SJSA1 (cell line): ENCODE measurements around the gene CHD2. TPM values are rescaled to one million over a fixed set of nuclear protein-coding genes. Genes with fewer than 3 reads are reported as not detected.
"Not testable (repeated sequence)": the region's sequence is repeated elsewhere in the genome, so short reads cannot be mapped to it uniquely, and the experiment has no call there.

Experiments
- DNase-seq, 2 experiments: peaks; one replicate each; pipeline ENCODE4 v3.0.0-alpha.2; 2015 to 2020; ENCODE audit warnings: low spot score in 2 of 2, low read depth in 1 of 2
- H3K27ac ChIP-seq: fragments of 250-450 bp; sonication (Bioruptor Pico); 2 replicates; pipeline ENCODE4 v1.5.1; 2020; ENCODE audit warnings: mild to moderate bottlenecking, moderate library complexity
- H3K27me3 ChIP-seq: fragments of 250-450 bp; sonication (Bioruptor Pico); replicated peaks from 2 replicates; pipeline ENCODE4 v1.5.1; 2020; ENCODE audit warnings: mild to moderate bottlenecking, moderate library complexity
- H3K36me3 ChIP-seq: fragments of 250-450 bp; sonication (Bioruptor Pico); 2 replicates; pipeline ENCODE4 v1.5.1; 2020; ENCODE audit warnings: mild to moderate bottlenecking
- H3K4me1 ChIP-seq: fragments of 250-450 bp; sonication (Bioruptor Pico); replicated peaks from 2 replicates; pipeline ENCODE4 v1.6.1; 2021; ENCODE audit warnings: mild to moderate bottlenecking
- H3K4me3 ChIP-seq: fragments of 250-450 bp; sonication (Bioruptor Pico); 2 replicates; pipeline ENCODE4 v1.5.1; 2020; ENCODE audit warnings: mild to moderate bottlenecking
- H3K9me3 ChIP-seq: fragments of 250-450 bp; sonication (Bioruptor Pico); replicated peaks from 2 replicates; pipeline ENCODE4 v1.5.1; 2020; ENCODE audit warnings: mild to moderate bottlenecking
- total RNA-seq: library from RNA; depleted of rRNA; stranded (reverse); fragments of >200 nt; shearing (Covaris generic); gene quantifications from 2 replicates; pipeline ENCODE4 v1.2.3, GENCODE V29; 2014

CHD2 gene
- total RNA-seq, 1 experiment from 2014 or later, result 37.6 TPM

DNA sequence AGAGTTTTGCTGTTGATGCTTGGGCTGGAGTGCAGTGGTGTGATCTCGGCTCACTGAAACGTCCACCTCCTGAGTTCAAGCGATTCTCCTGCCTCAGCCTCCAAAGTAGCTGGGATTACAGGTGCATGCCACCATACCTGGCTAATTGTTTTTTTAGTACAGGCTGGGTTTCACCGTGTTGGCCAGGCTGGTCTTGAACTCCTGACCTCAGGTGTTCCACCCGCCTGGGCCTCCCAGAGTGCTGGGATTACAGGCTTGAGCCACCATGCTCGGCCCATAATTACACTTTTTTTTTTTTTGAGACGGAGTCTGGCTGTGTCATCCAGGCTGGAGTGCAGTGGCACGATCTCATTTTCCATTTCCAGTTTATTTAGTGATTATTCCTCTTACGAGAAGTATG lies 18.8 kb downstream of the CHD2 start:
- H3K27ac ChIP-seq, H3K27me3 ChIP-seq, H3K9me3 ChIP-seq, DNase-seq, H3K4me3 ChIP-seq: not testable (repeated sequence)
- peaks cover 45% of the 10 kb centered on the region for H3K4me1 ChIP-seq
- peaks cover 67% of the 10 kb centered on the region for H3K36me3 ChIP-seq

DNA sequence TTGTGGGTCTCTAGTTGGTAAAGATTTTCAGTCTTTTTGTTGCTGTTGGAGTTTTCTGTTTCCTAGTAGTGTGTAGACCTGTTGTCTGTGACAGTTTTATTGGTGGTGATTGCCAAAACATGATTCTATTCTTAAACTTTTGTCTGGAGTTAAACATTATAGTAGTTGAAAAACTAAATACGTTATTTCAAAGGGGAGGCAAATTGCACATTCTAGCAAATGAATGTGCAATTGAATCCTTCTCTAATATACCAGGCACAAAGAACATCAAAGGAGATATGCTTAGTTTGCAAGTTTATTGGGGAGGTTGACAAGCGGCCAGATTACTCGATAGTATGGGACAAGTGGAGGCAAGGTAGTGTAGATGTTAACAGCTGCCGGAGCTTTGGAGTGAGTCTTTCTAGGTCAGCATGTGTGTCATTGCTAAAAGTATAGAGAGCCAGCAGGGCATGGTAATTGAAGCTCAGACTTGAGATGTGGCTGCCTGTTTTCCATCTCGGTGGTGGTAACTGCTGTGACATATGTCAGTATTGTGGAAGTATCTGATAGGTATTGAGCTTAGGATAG lies 20.6 kb downstream of the CHD2 start:
- Histone ChIP-seq H3K36me3 (peaks cover 79% of the 10 kb centered on the region), H3K4me1 (peaks cover 30% of the 10 kb centered on the region), H3K9me3 (no peaks in the 10 kb centered on the region), H3K4me3 (no peak overlapping the region), H3K27me3 (no peaks in the 10 kb centered on the region), H3K27ac (no peak overlapping the region)
- DNase-seq, result no peak

DNA sequence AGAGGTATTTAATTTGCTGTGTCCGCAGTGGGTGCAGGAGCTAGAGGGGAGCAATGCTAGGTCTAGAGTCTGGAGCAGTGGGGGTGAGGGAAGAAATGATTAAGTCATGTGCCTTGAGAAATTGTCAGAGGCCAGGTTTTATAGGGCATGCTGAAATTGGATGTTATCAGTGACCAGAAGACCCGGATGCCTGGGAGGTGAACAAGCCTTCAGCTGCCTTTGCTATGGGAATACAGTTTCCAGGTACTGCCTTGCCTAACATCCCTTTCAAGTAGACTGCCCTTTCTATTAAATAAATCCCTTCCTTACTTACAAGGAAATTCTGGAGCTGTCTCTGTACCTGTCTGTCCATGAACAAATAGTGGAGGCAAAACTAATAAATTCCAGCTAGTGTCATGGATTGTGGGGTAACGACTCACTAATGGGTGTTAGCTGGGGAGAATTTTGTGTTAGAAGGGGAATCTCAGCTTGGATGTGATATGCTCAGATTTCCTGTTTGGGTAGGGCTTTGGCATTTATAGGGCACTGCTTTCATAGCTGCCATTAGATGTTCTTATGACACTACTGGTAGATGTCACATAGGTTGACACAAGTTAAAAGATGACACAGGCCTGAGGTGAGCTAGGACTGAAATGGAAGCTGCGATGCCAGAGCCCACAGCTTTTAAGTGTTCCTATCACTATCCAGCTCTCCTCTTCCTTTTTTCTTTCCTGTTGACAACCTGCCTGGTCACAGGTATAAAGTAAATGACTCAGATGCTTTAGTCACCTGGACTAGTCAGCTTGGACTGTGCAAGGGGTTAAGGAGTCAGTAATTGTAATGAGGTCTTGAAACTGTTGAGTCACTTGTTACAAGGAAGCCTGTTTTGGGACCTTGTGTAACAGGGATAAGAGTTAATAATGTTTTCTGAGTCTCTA lies 21.3 kb downstream of the CHD2 start:
- no peak overlapping the region for H3K4me3 ChIP-seq
- H3K27ac ChIP-seq, result no peak overlapping the region
- DNase-seq, result no peak
- peaks cover 80% of the 10 kb centered on the region for H3K36me3 ChIP-seq
- H3K9me3 ChIP-seq, result no peaks in the 10 kb centered on the region
- peaks cover 27% of the 10 kb centered on the region for H3K4me1 ChIP-seq
- H3K27me3 ChIP-seq, result no peaks in the 10 kb centered on the region

DNA sequence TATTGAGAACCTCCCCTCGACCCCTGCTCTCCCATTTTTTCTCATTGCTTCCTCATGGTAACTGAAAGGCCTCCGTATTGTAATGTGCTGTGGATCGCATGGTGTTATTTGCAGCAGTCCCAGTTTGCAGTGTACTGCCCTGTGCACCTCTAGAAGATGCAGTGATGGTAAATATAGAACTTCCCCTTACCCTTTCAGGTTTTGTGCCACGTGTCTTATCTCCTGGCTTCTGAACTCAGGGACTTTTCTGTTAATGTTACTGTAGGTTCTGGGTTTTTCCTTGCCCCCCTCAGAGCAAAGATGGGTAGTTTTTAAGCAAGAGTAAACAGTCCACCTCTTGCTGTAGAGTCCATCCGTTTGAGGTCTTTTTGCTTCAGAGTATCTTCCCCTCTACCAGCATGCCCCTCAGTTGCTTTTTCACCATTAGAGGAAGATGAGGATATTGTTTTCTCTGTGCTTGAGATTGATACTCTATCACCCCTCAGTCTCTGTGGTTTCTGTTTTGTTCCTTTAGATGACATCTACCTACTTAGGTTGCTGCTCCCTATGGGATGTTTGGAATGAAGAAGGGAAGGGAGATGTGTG lies 22.4 kb downstream of the CHD2 start:
- peaks cover 80% of the 10 kb centered on the region for H3K36me3 ChIP-seq
- H3K4me1 ChIP-seq, result peaks cover 17% of the 10 kb centered on the region
- no peak overlapping the region for H3K4me3 ChIP-seq
- H3K27me3 ChIP-seq, result no peaks in the 10 kb centered on the region
- no peak for DNase-seq
- H3K9me3 ChIP-seq, result no peaks in the 10 kb centered on the region
- H3K27ac ChIP-seq, result no peak overlapping the region

DNA sequence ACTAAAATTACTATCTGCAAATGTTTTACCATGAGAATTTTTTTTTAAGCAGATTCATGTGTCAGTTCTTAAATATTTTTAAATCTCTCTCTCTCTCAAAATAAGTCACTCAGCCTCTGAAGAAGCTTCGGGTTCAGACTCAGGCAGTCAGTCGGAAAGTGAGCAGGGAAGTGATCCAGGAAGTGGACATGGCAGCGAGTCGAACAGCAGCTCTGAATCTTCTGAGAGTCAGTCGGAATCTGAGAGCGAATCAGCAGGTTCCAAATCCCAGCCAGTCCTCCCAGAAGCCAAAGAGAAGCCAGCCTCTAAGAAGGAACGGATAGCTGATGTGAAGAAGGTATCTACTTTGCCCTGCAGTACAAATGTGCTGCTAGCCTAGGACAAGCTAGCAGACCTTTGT lies 24.1 kb downstream of the CHD2 start:
- Histone ChIP-seq H3K27ac (no peak overlapping the region), H3K36me3 (peaks cover 90% of the 10 kb centered on the region), H3K9me3 (no peaks in the 10 kb centered on the region), H3K4me3 (no peak overlapping the region), H3K27me3 (no peaks in the 10 kb centered on the region), H3K4me1 (peaks cover 8% of the 10 kb centered on the region; the same call in 1 of the 2 replicates)
- DNase-seq, result no peak

DNA sequence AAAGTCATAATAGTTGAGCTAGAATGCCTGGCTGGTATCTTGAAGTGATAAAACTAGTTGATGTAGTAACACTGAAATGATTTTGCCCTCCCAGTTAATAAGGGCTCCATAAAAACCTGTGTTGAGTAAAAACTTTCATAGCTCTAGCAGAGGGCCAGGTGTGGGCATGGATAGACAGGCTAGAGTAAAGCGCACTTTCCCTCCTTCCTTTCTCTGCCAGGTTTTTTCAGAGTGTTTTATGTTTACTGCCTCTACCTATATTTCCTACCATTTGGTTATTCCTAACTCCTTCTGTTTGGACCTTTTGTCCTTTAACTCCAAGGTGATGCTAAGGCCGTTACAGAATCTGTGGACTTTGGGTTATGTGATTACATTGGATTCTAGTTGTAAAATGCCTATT lies 25.3 kb downstream of the CHD2 start:
- Histone ChIP-seq H3K9me3 (no peaks in the 10 kb centered on the region), H3K4me3 (no peak overlapping the region), H3K36me3 (peaks cover 96% of the 10 kb centered on the region), H3K4me1 (peaks cover 18% of the 10 kb centered on the region), H3K27me3 (no peaks in the 10 kb centered on the region), H3K27ac (no peak overlapping the region)
- no peak for DNase-seq

DNA sequence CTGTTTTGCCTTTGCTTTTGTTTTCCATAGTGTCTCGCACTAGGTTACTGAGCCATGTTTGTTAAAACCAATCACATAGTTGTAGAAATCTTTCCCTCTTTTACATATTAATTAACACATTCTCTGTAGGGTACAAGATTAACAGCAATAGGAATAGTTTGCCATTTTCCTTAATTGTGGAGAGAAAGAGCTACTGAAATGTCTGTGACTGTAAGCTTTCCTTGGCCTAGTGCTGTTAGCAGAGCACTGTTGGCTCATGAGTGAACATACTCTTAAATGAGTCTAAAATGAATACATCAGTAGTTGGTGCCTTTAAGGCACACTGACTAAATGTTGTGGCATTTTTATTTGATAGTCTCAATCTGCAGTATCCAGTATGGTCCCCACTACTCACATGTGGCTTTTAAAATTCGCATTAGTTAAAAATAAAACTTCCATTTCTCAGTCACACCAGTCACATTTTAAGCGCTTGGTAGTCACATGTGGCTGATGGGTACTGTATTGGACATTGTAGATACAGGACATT lies 28.2 kb downstream of the CHD2 start:
- Histone ChIP-seq H3K27me3 (no peaks in the 10 kb centered on the region), H3K36me3 (peaks cover 90% of the 10 kb centered on the region), H3K4me3 (no peak overlapping the region), H3K27ac (no peak overlapping the region; the same call in 1 of the 2 replicates), H3K4me1 (peaks cover 24% of the 10 kb centered on the region), H3K9me3 (no peaks in the 10 kb centered on the region)
- DNase-seq, result no peak

DNA sequence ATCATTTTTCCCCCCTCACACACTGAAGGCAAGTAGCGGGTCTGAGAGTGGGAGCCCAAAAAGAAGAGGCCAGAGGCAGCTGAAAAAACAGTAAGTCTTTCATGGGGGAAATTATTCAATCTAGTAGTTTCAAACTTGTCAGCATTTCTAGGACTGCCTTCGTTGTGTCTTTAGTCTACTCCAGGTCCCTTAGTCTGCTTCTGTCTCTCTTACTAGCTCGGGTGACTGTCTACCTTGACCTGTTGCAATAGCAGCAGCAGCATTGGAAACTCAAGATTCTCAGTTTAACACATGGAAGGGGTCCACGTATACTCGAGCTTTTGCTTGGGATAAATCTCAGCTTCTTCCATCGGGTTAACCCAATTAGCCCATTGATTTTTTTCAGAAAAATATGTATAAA lies 28.9 kb downstream of the CHD2 start:
- Histone ChIP-seq H3K9me3 (no peaks in the 10 kb centered on the region), H3K27me3 (no peaks in the 10 kb centered on the region), H3K4me1 (peaks cover 24% of the 10 kb centered on the region), H3K27ac (no peak overlapping the region), H3K36me3 (peaks cover 92% of the 10 kb centered on the region), H3K4me3 (no peak overlapping the region)
- DNase-seq, result no peak

DNA sequence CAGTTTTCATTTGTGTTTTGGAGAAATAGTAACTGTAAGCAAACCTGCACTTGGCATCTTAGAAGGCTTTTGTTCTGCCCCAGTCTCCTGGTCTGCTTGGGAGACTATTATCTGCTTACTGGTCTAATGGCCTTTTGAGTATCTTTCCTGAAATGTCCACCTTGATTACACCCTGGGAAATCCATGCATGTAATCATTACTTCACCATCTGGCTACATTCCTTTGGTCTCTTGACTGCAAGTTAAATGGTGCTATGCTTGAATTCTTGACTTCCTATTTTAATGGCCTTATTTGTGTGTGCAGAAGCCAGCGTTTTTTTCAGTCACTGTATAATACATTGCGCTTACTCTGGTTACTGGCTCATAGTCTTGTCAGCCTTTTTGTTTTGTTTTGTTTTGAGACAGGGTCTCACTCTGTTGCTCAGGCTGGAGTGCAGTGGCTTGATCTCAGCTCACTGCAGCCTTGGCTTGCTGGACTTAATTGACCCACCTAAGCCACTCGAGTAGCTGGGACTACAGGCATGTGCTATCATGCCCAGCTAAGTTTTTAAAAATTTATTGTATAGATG lies 30.0 kb downstream of the CHD2 start:
- no peaks in the 10 kb centered on the region for H3K27me3 ChIP-seq
- H3K36me3 ChIP-seq, result peaks cover 91% of the 10 kb centered on the region
- H3K4me1 ChIP-seq, result peaks cover 24% of the 10 kb centered on the region
- no peaks in the 10 kb centered on the region for H3K9me3 ChIP-seq
- no peak overlapping the region for H3K27ac ChIP-seq
- H3K4me3 ChIP-seq, result no peak overlapping the region
- DNase-seq, result no peak

DNA sequence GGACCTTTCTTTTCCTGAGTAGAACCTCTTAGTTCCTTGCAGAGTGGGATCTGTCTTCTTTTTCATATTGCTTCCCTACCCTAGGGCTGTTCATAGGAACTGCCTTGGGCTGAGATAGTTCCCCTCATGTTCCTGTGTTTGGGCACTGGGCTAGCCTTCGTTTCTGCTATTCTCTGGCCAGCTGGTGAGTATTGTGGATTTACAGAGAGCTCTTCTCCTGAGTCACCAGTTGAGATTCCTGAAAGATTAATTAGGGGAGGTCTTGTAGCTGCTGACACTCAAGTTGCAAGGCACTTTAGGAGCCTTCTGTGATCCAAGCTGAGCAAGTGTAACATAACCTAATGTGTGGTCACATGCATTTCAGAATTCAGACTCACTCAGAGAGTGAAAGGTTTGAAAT lies 30.7 kb downstream of the CHD2 start:
- Histone ChIP-seq H3K4me3 (no peak overlapping the region), H3K27ac (no peak overlapping the region), H3K9me3 (no peaks in the 10 kb centered on the region), H3K36me3 (peaks cover 91% of the 10 kb centered on the region), H3K4me1 (peaks cover 19% of the 10 kb centered on the region), H3K27me3 (no peaks in the 10 kb centered on the region)
- DNase-seq, result no peak

DNA sequence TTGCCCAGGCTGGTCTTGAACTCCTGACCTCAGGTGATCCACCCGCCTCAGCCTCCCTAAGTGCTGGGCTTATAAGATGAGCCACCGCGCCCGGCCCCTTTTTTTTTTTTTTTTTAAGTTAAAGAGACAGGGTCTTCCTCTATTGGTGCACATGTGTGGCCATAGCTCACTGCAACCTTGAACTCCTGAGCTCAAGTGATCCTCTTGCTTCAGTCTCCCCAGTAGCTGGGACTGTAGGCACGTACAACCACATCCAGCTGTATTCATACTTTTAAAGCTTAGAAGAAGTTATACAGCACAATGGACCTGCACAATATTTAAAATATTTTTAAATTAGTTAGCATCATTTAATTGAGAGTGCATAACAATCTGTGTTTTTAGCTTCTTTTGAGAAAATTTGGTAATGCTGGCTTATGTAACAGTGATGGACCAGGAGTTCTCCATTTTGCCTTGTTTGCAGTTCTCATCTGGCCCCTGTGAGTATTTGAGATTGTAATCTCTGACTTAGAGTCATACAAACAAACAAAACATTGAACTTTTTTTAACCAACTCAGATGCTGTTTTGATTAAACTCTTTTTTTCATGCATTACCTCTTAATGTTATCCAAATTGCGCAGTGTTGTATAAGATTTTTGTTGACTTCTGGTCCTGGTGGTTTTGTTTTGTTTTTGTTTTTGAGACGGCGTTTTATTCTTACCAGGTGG lies 33.0 kb downstream of the CHD2 start:
- Histone ChIP-seq H3K9me3 (no peaks in the 10 kb centered on the region), H3K27me3 (no peaks in the 10 kb centered on the region), H3K4me3 (no peak overlapping the region), H3K36me3 (peaks cover 91% of the 10 kb centered on the region), H3K27ac (no peak overlapping the region), H3K4me1 (peaks cover 15% of the 10 kb centered on the region; the same call in 1 of the 2 replicates)
- DNase-seq, result no peak

DNA sequence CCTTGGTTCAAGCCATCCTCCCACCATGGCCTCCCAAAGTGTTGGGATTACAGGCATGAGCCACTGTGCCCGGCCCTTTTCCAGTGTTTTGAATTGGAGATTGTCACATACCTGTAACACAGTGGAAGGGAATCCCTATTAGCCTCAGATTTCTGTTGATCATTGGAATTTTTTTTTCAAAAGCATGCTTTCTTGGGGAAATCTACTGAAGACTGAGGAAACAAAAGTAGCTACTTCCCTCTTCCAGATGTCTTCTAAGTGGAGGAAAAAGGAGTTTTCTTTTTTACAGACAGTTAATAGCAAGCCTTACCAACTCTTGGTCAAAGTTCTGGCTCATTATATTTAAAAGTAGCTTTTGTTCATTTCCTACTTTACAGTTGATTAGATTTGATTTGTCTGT lies 33.7 kb downstream of the CHD2 start:
- H3K9me3 ChIP-seq, result no peaks in the 10 kb centered on the region
- peaks cover 91% of the 10 kb centered on the region for H3K36me3 ChIP-seq

DNA sequence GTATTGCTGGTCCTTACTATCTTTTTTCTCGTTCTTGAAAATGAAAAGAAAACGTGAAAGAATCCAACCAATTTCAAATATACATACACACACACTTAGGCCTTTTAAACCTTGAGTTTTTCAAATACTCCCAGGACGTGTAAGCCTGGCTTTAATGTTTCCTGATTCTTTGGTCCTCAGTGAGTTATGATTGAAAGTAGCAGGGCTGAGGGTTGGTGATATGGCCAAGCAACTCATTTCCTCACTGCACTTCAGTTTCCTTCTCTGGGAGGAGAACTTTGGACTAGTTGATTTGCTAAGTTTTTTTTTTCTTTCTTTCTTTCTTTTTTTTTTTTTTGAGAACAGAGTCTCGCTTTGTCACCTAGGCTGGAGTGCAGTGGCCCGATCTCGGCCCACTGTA lies 34.6 kb downstream of the CHD2 start:
- Histone ChIP-seq H3K27me3 (no peaks in the 10 kb centered on the region), H3K9me3 (no peaks in the 10 kb centered on the region), H3K36me3 (peaks cover 91% of the 10 kb centered on the region), H3K27ac (no peak overlapping the region), H3K4me1 (peaks cover 13% of the 10 kb centered on the region; the same call in 1 of the 2 replicates), H3K4me3 (no peak overlapping the region)
- DNase-seq, result no peak

More for the DNA sequence above, 33.7 kb downstream of the CHD2 start:
- no peak for DNase-seq
- Histone ChIP-seq H3K27ac (no peak overlapping the region), H3K4me1 (peaks cover 15% of the 10 kb centered on the region; the same call in 1 of the 2 replicates), H3K27me3 (no peaks in the 10 kb centered on the region), H3K4me3 (no peak overlapping the region)
